ENCODE data around the gene ATG16L2.
A peak's percentile ranks its signal among the peaks of the same experiment; 100 is the strongest.
"Not testable (repeated sequence)": the region's sequence is repeated elsewhere in the genome, so short reads cannot be mapped to it uniquely, and the experiment has no call there.

ATG16L2 gene

DNA sequence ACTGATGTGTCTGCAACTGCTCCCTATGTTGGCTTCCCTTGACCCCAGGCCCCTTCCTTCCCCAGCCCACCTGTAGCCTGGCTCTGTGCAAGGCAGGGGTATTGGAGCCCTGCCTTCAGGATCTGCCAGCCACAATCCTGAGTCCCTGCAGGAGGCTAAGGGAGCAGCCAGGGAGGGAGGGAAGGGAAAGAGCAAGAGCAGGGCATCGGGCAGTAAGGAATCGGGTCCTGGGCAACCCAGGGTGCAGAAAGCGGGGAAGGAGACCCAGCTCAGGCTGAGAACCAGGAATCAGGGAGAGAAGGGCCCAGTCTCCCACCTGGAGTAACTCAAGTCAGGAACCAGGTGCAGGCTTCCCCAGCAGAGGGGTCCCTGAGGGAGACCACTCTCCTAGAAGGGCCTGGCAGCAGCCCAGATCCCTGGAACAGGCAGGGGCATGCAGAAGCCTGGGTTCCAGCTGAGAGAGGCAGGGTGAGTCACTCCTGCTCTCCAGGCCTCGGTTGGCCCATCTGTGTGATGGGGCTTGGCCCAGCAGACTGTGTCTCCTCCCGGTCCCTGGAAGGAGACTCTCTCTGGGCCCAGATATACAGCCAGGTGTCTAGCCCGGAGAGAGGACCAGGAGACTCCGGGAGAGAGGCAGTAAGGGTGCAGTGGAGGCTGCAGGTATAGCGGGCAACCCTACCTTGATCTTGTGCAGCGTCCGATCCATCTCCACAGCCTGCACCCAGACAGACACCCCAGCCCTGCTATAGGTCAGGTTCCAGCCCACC lies 33.7 kb upstream of the ATG16L2 start:
- no peak for DNase-seq (ENCODE audit: low spot score)

DNA sequence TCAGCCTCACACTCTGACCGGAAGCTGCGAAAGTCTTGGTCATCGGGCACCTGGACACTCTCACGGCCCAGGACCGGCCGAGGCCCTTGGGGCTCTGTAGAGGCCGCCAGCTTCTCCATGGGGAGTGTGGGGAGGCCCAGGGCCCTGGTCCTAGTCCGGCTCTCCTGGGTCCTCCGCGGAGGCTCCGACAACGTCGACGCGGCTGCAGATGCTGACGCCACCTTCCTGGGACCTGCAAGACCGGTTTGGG lies 33.2 kb upstream of the ATG16L2 start:
- DNase-seq (ENCODE audit: low spot score) = no peak

DNA sequence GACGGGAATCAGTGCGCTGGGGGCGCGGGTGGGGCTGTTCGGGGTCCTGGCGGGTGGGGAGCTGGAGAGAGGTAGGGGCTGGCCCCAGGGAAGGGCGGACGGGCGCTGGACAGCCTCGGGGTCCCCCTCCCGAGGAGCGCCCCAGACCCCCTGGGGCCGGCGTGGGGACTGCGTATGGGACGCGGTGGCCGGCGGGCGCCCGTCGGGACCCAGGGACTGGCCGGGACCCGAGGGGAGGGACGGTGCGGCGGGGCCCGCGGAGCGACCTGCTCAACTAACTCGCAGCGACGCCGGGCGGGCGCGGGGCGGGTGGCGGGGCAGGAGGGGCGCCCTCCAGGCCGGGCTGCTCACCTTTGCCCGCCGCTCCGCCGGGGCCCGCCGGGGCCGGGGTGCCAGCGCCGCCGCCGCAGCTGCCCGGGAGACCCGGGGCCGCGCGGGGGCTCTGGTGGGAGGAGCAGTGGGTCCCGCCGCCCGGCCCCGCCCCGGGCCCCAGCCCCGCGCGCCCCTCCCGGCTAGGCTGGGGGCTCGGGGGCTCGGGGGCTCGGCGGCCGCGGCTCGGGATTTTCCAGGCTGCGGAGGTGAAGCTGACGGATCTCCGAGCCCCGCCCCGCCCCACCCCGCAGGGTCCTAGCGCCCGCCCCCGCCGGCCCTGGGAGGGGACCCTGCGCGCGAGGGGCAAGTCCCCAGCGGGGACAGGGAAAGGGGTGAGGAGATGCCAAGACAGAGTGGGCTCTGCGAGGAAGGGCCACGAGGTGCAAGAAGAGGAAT lies 32.7 kb upstream of the ATG16L2 start:
- DNase-seq (ENCODE audit: low spot score) = peak; percentile 74

DNA sequence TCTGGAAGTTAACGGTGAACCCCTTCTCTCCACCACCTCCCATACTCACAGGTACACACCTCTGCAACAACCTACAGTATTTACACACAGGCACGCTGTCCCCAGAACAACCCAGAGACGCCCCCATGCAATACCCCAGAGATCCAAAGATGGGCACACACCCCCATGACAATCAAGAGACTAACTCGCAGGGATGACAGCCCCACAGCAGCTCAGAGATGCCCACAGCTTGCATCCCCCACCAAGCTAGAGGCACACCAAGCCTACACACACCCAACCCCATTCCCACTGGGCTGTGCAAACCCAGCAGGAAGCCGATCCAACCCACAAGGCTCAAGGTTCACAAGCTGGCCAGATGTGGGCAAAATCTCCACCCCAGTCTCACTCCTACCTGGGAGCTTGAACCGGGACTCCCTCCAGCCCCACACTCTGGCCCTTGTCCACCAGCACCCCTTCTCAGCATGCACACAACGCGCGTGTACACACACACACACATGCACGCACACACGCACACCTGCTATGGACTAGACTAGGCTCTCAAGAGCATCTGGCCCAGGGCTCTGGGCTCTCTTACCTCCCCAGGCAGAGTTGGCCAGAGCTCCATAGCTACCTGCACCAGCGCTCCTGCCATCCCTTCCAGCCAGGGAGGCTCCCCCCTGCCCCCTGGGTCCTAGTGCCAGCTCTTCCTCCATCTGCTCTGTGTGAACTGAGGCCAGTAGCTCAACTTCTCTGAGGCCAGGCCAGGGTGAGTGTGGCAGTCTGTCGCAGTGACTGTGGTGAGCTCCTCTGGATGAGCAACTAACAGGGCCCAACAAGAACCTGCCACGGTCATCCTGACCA lies 31.9 kb upstream of the ATG16L2 start:
- DNase-seq (ENCODE audit: low spot score) = no peak

DNA sequence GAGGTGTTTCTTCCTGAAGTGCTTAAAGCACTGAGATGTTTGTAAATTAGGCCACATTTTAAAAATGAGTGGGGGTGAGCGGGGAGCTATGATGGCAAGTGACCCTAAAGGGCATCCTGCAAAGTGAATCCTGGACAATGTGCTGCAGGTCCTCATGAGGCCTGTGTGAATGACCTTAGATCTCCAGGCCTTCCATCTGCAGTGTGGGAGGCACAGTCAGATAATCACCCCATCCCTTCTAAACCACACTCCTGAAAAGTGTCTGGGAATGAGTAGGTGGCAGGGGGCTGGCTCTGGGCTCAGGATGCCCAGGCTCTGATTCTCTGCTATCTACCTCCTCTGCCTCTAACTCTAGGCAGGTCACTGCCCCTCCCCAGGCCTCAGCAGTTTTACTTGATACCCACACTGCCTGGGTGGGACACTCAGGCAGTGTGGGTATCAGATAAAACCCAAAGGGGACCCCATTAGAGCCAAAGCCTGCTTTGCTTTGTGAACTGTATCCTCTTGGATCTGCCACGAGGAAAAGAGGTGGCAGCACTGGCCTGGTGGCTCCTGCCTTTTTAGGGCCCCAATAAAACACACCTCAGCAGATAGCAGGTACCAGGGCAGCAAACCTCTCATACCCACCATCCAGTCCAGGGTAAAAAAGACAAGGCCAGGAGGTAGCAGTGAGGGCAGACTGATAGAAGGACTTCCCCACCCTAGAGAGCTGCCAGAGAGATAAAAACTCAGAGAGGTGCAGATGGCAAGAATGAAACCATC lies 30.9 kb upstream of the ATG16L2 start:
- DNase-seq (ENCODE audit: low spot score) = no peak

DNA sequence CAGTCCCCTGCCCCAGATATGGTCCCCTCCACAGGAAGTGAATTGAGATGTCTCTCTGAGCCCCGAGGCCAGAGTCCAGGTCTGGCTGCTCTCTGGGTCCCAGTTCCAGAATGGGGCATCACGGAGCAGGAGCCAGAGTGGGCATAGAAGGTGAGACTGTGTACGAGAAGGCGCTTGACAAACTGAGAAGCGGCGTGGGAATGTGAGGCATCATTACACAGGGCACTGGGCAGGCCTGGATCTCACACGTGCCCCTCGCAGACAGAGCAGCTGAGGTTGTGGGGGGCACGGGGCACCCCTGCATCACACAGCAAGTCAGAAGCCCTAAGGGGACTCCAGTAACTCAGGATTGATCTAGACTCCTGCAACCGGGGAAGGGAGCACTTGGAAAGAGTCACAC lies 29.5 kb upstream of the ATG16L2 start:
- DNase-seq (ENCODE audit: low spot score) = no peak

DNA sequence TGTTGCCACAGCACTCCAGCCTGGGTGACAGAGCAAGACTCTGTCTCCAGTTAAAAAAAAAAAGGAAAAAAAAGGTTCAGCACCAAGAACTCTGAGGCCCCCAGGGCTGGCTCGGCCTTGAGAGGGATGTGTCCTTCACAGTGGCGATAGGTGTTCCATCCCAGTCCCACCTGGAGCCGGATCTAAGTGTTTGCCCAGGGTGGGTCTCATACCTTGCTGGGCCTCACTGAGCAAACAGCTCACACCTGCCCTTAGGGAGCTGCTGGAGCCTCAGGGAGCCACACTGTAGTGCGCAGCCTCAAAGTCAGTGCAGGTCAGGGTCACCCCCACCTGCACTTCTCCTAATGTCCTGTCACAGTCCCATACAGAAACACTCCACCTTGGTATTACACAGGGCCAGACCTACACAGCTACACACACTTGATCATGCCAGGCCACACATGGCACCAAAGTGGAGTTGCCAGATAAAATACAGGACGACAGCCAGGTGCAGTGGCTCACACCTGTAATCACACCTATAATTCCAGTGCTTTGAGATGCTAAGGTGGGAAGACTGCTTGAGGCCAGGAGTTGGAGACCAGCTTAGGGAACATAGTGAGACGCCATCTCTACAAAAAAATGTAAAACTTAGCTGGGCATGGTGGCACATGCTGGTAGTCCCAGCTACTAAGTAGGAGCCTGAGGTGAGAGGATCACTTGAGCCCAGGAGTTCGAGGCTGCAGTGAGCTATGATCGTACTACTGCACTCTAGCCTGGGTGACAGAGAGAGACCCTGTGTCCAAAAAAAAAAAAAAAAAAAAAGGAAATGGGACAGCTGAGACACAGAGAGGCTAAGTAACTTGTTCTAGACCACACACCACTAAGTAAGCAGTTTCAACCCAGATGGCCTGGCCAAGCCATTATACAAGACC lies 27.7 kb upstream of the ATG16L2 start:
- no peak for DNase-seq (ENCODE audit: low spot score)

DNA sequence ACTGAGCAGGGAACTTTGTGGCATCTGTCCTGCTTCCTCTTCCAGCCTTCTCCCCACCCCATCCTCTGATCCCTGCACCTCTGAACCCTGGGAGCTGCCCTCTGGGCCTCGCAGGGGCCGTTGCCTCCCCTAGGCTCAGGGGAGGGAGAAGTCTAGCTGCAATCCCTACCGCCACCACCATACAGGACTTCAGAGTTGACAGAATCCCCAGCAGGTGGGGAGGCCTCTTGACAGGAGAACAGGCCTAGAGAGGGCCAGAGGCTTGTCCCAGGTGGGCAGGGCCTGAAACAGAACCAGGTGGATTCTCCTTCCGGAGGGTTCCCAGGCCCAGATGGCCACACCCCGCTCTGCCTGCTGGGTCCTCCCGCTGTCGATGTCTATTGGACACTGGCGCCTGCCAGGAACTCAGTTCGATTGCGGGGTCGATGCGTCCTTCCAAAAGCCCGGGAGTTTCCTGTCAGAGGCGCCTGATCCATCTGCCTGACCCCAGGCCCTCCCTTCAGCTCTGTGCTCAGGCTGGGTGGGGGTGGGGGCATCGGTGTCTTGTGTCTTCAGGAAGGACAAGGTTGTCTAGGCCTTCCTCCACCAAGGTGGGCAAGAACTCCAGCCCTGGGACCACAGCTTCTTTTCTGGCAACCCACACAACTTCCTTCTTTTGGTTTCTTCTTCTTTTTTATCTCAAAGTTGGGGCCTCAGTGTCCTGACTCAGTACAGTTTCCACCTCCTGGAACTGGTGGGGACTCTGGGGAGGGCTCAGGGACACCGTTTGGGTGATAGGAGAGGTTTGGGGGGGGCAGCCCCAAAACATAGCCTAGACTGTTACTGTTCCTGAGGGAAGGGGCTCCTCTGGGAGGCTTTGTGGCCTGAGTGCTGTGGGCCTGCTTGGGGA lies 26.8 kb upstream of the ATG16L2 start:
- DNase-seq (ENCODE audit: low spot score) = no peak

DNA sequence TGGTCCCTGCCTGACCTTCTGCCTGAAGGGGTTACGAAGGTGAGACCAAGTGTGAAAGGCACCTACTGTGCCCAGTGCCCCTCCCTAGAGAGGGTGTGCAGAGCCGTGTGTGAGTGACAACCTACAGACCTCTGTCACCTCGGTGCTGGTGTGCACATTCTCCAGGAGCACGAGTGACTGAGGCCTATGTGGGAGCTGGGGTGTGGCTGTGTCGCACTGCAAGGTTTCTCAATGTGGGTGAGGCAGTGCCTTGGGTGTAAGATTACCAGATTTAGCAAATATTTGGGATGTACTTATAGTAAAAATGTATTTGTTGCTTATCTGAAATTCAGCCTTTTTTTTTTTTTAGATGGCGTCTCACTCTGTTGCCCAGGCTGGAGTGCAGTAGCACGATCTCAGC lies 26.0 kb upstream of the ATG16L2 start:
- no peak for DNase-seq (ENCODE audit: low spot score)

DNA sequence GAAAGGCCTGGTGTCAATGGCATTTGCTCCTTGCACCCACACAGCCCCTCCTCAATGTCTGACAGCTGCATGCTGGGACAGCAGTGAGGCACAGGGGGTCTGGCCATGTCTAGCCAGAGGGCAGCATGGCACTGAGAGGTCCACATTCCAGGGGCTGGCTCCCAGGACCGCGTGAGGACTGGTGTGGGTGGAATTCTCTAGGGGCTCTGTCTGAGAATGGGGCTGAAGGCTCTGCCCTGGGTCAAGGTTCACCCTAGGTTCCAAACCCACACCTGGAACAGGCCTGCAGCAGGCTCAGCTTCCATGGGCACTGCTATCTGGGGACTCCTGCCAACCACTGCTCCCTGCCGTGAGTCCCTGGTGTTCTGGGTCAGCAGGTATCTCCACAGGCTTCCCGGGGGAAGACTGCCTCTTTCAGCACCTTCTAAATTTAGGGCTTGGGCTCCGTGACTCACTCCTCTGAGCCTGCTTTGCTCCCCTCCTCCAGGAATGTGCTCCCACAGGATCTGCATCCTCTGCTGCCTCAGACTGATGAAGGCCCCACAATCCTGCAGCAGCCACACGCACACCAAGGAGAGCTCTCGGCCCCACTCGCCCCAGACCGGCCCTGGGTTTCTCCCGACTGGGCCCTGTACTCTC lies 24.6 kb upstream of the ATG16L2 start:
- peak; percentile 57 for DNase-seq (ENCODE audit: low spot score)

DNA sequence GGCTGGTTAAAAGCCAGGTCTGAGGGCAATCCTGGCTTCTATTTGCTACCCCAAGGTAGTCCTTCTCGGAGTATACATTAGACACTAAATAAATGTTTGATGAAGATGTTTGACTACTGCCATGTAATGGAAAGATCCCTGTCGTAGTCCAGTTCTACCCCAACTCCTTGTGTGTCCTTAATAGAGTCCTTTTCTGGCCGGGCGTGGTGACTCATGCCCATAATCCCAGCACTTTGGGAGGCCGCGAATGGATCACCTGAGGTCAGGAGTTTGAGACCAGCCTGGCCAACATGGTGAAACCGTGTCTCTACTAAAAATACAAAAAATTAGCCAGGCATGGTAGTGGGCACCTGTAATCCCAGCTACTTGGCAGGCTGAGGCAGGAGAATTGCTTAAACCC lies 23.0 kb upstream of the ATG16L2 start:
- not testable (repeated sequence) for DNase-seq (ENCODE audit: low spot score)

DNA sequence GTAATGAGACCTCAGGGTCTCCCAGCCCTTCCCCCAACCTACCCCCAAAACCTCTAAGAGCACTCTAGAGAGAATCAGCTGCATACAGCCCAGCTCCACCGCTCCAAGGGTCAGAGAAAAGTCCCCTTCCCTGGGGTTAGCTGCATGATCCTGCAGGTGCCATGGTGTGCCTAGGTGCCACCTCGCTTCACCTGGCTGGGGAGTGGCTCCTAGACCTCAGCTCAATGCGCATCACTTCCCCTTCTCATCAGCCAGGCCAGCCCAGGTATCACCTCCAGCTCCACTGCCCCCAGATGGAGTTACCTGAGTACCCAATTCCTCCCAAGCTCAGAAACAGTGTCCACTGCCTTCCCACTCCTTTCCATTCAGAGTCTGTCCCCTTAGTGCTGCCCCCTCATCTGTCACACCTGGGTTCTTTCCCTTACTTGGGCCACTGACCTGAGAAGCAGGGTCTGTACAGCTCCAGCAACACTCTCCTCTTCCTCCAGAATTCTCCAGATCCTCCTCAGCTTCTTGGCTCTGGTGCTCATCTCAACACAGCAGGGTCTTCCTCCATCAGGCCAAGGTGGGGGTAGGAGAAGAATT lies 21.7 kb upstream of the ATG16L2 start:
- no peak for DNase-seq (ENCODE audit: low spot score)

DNA sequence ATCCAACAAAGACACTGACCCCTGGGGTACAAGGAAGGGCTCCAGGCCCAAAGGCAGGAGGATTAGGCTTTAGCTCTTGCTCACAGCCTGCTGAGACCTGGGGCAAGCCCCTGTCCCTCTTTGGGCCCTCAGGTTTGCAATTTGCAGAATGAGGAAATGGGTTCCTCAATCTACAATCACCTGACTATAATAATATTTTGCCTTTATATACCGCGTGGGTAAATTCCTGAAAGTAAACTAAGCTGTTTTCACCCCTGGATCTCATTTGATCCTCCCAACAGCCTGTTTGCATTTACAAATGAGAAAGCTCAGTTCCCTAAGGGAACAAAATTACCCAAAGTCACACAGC lies 21.2 kb upstream of the ATG16L2 start:
- DNase-seq (ENCODE audit: low spot score) = no peak

DNA sequence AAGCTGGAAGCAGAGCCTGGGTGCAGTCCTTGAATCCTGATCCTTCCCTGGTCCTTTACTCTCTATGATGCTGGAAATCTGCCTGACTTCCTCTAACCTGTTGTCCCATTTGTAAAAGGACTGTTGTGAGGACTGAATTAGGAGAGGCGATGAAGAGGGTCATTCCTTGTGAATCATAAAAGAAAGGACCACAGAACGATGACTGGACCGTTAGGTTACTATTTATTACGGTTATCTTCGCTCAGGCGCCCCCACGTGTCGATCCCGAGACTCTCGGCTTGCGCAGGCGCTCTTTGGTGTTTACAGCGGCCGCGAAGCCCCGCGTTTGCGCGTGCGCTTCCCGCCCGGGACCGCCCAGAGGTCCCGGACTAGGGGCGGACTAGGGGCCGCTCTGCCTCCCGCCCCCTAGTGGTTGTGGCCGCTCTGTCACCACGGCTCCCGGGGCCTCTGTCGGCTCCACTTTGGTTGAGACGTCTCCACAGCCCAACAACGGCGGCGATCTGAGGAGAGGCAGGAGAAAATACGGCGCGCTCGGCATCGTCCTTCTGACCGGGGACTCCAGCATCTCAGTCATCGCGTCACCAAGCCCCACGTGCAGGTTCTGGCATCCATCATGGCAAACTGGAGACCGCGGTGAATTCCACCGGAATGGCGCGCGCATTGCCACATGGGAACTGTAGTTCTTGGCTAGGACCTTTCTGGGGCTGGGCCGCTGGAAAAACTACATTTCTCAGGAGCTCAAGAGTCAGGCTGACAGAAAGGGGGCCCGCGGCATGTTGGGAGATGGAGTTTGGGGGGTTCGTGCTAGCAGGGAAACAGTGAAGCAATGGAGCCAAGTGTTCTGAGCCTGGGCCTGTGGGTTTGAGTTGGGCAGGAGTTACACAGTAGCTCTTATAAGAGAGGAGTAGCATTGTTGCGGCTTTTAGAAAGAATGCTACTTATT lies 20.5 kb upstream of the ATG16L2 start, which contains the start of gene STARD10:
Gene STARD10 (minus strand): TSS at position 623 of the 943 bp plus-strand sequence. CDS start 12,866 bp downstream, outside the sequence.
- peak; percentile 99 for DNase-seq (ENCODE audit: low spot score)

DNA sequence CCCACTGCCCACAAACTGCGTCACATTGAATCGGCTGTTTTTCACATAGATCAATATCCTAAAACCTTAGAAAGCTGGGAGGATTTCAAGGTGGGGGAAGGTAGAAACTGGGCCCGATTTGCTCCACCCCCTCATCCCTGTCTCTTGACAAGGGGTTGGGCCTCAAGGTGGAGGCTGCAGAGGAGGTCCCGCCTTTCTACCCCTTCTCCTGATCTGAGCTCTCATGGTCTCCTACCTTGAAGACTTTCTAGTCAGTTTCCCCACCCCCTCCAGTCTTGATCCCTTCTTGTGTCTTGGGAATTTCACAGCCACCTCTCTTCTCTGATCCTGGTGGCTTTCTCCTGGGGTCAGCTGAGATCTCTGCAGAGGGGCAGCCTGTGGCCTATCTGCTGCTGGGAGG lies 15.8 kb upstream of the ATG16L2 start:
- DNase-seq (ENCODE audit: low spot score) = no peak

DNA sequence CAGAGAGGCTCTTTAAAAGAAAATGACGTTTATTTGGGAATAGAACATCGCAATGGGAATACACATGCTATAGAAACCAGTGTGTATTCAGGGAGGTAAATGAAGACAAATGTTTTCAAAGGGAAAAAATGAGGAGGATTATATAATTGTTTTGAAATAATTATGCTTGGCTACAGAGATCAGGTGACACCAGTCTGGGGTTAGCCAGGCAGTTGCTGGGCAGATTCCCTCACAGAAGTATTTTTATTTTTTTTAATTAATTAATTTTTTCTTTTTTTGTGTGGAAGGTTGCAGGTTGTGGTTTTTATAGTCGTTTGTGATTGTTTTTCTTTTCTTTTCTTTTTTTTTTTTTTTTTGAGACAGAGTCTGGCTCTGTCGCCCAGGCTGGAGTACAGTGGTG lies 14.8 kb upstream of the ATG16L2 start:
- no peak for DNase-seq (ENCODE audit: low spot score)

DNA sequence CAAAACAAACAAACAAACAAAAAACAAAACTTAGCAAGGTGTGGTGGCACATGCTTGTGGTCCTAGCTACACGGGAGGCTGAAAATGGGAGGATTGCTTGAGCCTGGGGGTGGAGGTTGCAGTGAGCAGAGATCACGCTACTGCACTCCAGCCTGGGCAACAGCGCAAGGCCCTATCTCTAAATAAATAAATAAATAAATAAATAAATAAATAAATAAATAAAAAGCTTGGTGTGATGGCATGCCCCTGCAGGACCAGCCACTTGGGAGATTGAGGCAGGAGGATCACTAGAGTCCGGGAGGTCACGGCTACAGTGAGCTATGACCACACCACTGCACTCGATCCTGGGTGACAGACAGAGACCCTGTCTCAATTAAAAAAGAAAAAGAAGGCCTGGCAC lies 11.4 kb upstream of the ATG16L2 start:
- DNase-seq (ENCODE audit: low spot score) = no peak

DNA sequence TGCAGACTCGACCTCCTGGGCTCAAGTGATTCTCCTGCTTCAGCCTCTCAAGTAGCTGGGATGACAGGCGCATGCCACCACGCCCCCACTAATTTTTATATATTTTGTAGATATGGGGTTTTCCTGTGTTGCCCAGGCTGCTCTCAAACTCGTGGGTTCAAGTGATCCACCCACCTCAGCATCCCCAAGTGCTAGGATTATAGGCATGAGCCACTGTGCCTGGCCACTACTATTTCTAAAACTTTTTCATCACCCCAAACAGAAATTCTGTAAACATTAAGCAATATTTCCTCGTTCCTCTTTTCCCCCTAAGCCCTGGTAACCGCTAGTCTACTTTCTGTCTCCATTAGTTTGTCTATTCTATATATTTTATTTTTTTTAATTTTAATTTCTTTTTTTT lies 9.0 kb upstream of the ATG16L2 start:
- DNase-seq (ENCODE audit: low spot score) = no peak

Measured in AG08396 (cell line).